GM18505 (cell line): ENCODE data around the gene KLRC3.
"Not testable (repeated sequence)": the region's sequence is repeated elsewhere in the genome, so short reads cannot be mapped to it uniquely, and the experiment has no call there.

Experiments
- ATAC-seq: cut with Tn5 transposase; IDR thresholded peaks from one replicate; pipeline ENCODE4 v1.9.1; 2021; ENCODE audit not compliant: unreplicated experiment
- POLR2A ChIP-seq: IDR thresholded peaks from 4 replicates; pipeline ENCODE4 v1.6.1; 2011; ENCODE audit warnings: borderline replicate concordance; ENCODE audit not compliant: insufficient read depth, insufficient read length; ENCODE audit errors: extremely low read depth

Gene KLRC3

DNA sequence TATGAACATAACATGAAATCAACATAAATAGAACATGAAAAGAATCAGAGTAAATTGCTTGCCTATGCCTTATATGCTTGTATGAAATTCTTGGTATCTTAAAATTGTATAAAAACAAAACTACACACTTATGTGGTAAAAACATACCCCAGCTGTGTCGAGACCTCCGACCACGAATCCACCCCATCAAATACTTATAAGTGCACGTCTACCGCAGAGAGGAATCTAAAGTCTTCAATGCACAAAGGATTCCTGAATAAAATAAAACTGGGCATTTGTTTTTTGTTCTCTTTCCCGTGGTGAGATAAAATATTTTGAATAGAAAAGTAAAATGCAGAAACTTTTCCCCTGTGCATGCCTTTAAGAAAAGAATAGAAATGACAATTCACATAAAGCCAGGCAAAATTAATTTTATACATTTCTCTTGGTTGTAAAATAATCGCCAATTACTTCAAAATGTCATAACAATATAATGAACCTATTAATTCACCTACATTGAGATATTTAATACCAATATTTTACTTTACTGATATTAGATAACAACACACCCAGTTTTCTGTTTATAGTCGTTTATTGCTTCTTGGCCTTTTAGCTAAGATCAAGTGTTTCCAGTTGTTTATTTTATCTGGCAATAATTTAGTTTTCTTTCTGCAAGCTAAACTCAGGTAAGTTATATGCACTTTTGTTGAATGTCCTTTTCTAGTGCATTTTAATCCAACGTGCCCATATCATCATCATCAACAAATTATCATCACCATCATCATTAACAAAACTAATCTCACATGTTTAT is 31.6 kb downstream of the KLRC3 start:
- no peak for TF ChIP-seq POLR2A

DNA sequence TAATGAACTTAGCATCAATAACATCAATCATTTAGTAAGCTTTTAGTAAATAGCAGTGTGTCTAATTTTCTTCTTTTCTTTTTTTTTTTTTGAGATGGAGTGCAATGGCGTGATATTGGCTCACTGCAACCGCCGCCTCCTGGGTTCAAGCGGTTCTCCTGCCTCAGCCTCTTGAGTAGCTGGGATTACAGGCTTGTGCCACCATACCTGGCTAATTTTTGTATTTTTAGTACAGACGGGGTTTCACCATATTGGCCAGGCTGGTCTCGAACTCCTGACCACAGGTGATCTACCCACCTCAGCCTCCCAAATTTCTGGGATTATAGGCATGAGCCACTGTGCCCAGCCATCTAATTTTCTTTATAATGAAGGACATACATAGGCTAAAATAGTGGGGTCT is 32.9 kb downstream of the KLRC3 start:
- ATAC-seq, result not testable (repeated sequence)

More for the DNA sequence above, 31.6 kb downstream of the KLRC3 start:
- no peak for ATAC-seq

DNA sequence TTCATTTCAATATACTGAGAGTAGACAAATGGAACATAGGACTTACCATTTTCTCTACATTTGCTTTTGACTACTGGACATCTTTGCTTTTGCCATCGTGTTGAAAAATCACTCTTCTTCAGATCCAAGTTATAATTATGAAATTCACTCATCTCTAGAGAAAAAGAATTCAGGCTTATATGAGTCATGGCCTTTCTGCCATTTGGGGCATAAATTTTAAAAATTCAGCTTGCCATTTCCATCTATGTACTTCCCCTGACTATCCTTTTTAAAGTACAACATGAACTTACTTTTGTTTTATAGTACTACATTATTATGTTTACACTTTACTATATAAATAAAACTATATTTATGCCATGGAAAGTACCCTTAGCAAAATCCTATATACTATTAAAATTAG is 33.5 kb downstream of the KLRC3 start:
- no peak for TF ChIP-seq POLR2A
- ATAC-seq, result no peak

DNA sequence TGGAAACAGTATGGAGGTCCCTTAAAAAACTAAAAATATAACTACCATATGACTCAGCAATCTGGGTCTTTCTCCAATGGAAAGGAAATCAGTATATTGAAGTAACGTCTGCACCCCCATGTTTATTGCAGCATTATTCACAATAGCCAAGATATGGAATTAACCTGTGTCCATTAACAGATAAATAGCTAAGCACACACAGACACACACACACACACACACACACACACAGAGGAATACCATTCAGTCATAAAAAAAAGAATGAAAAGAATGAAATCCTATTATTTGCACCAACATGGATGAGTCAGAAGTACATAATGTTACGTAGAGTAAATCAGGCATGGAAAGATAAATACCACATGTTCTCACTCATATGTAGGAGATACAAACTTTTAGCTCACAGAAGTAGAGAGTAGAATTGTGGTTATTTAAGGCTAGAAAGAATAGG is 35.2 kb downstream of the KLRC3 start:
- no peak for ATAC-seq

DNA sequence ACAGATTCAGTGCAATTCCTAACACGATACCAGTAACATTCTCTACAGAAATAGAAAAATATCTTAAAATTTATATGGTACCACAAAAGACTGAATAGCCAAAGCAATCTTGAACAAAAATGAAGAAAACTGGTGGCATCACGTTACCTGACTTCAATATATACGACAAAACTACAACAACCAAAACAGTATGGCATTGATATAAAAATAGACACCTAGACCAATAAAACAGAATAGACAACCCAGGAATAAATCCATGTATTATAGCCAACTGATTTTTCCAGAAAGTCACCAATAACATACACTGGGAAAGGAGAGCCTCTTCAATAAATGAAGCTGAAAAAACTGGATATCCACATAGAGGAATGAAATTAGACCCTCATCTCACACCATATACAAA is 36.2 kb downstream of the KLRC3 start:
- no peak for ATAC-seq
- TF ChIP-seq POLR2A, result no peak

More for the DNA sequence above, 35.2 kb downstream of the KLRC3 start:
- TF ChIP-seq POLR2A, result no peak

DNA sequence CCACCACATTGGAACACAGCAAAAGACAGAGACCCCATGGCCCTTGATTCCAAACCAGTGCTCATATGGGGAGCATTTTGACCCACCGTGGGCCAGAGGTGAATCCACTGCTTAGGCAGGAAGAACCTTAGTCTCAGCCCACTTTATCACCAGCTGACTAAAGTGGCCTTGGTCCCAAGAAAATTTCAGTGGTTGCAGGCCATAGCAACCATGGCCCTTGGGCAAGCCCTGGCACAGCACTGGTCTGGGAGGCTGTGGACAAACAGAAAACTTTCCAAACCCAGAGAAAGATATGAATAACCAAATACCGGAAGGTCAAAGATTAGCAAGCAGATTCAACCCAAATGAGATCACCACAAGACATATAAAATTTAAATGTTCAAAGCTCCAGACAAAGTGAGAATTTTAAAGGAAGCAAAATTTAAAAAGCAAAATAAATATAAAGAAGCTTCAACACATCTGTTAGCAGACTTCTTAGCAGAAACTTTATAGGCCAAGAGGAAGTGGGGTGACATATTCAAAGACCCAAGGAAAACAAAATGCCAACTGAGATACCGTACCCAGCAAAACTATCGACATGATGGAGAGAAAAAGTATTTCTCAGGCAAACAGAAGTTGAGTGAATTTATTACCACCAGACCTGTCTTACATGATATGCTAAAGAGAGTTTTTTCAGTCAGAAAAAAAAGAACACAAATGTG is 38.3 kb downstream of the KLRC3 start:
- ATAC-seq, result no peak
- no peak for TF ChIP-seq POLR2A

DNA sequence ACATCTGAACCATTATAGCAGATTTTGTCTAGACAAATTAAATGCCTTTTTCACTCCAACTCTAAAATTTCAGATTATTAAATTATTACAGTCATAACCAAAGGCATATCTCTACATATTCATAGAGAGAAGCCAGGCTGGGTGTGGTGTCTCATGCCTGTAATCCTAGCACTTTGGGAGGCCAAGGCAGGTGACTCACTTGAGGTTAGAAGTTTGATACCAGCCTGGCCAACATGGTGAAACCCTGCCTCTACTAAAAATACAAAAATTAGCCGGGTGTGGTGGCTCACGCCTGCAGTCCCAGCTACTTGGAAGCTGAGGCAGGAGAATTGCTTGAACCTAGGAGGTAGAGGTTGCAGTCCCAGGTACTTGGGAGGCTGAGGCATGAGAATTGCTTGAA is 41.7 kb downstream of the KLRC3 start:
- not testable (repeated sequence) for ATAC-seq

DNA sequence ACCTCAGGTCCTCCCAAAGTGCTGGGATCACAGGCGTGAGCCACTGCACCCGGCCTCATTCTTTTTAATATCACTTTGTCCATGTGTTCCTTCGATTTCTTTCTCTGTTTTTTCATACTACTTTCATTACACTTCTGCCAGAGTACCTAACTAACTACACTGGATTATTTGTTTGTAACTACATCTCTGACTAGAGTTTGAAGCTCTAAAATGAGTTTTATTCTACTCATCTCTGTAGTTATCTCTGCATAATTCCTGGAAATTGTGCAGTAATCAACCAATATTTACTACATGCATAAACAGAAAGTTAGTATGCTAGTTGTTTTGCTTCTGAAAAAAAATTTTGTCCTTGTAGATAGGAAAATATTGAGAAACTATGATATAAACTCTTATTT is 45.8 kb downstream of the KLRC3 start:
- TF ChIP-seq POLR2A, result no peak
- ATAC-seq, result no peak

DNA sequence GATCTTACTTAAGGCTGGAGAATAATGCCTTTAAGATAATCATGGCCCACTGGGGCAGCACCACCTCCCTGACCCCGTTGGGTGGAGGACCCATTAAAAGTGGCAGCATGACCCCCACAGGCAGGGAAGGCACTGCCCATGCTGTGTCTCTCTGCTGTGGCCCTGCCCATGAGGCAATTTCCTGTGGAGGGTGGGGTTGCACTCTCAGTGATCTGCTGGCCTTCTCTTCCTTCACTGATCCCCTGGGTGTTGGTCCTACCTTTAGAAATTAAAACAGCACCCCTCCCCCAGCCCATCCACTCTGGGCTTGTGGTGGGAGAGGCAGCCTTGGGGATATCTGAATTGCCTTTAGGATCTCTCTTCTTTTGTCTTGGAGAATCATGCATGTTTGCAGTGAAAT is 47.8 kb downstream of the KLRC3 start:
- no peak for ATAC-seq
- TF ChIP-seq POLR2A, result no peak

DNA sequence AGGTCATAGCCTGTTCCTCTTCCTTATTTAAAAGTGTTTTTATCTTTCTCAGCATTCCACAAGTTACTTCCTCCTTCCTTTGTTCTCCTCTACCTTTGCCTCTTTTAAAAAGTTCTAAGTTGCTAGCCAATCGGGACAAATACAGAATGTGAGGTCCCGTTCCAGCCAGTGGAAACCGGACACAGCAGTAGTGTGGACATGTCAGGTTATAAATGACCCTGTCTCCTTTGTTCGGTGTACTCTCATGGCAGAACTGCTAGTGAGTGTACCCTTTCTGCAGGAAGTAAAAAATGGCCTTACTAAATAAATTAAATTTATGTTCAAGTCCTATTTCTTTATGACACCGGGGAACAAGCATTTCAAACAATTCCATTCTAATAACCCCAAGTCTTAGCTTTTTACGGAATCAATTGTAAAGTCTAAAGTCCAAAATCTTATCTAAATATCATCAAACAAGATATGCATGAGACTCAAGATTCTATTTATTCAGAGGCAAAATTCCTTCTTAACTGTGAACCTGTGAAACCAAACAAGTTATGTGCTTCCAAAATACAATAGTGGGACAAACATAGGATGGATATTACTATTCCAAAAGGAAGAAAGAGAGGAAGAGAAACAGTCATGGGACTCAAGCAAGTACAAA is 48.4 kb downstream of the KLRC3 start:
- not testable (repeated sequence) for ATAC-seq

DNA sequence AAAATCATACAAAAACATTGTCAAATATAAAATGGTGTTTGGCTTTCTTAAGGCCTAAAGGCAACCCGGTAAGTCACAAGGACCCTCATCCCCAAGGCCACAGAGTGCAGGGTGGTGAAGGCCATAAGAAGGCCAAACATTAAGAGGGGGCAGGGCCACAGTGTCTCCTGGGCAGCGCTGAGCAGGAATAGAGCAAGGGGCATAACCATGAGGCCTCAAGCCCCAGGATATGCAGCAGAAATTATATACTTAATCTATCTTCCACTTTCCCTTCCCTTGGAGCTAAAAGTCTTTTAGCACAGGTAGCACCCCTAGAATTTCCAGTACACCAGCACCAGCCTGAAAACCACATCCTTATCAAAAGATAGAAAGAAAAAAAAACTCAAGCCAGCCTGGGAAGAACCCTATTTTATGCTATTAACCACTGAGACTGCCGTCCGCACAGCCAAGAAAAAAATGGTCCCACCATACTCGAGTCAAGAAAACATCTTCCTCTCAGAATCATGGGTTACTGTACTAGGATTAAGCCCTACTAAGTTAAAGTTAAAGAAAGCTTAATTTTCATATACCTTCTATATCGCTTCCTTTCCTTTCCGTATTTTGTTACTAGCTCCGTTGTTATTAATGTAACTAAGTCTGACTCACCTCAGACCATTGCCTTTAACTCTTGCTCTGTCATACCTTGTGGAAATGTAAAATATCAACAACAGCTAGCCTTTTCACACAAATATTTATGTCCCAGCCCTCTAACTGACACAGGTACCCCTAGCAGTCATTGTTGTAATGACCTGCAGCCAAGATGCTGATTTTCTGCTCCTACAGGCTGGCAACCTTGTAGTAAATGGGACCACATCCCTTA is 50.6 kb downstream of the KLRC3 start:
- TF ChIP-seq POLR2A, result no peak
- ATAC-seq, result no peak

DNA sequence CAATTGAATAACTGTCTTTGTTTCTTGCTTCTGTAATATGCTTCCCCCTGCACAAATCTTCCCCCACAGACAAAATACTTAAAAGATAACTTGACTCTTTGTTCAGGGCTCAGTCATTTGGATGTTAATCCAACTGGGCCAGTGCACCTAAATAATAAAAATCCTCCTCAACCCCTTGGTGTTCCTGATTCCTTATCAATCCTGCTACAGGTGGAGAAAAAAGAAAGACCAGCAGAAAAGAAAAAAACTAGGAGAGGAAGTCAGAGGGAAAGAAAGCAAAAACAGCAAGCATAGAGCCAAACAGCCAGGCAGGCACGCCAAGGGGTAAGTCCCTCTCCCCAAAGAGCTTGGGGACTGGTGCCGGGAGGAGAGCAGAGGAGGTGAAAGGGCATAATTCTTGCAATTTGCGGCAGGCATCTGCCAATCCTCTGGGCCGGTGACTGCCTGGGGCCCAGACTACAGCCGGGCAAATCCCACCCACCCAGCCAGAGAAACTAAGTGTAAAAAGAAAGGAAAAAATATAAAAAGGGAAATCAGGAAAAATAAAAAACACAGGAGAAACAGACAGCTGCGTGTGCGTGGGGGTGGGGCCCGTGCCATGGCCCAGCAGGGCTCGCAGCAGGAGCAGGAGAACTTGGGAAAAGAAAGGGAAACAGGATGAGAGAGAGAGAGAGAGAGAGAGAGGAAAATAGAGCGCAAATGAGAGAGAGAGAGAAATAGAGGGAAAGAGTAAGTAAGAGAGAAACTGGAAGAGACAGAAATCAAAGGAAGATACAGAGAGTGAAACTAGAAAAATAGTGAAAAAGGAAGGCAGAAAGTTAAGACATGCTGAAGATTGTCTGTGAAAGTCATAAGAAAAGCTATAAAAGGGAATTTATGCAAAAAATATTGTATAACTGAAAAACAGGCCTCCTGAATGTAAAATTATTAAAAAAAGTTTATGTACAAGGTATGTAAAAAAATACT is 51.9 kb downstream of the KLRC3 start:
- no peak for TF ChIP-seq POLR2A
- ATAC-seq, result no peak

DNA sequence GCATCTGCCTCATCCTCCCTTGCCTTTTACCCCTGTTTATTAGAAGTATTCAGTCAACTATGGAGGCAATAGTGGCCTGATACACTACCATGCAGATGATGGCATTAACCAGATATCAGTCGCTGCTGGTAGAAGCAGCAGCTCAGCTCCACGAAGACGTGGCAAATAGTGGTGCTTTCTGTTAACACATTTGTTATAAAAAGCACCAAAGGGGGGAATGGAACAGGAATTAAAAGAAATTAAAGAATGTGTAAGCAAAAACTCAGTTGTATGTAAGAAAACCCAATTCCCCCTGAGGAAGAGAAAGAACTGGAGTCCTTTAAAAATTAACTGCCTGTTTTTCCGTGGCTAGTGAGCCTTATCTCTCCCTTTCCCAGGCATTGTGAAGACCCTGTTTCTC is 52.7 kb downstream of the KLRC3 start:
- not testable (repeated sequence) for ATAC-seq
